Measurements from ENCODE around the gene TNNC1.

TNNC1 gene

GRCh38 chr3:52441772-52442332, 12.0 kb downstream of the TNNC1 start:
- no peak for DNase-seq

- no peak for DNase-seq
These were observed 12.6 kb downstream of the TNNC1 start for GRCh38 chr3:52441091-52441771.

GRCh38 chr3:52440671-52441070, 13.2 kb downstream of the TNNC1 start:
- no peak for DNase-seq

- DNase-seq = no peak
These were observed 13.6 kb downstream of the TNNC1 start for GRCh38 chr3:52440249-52440551.

GRCh38 chr3:52439426-52440248, 14.2 kb downstream of the TNNC1 start:
- DNase-seq = no peak

GRCh38 chr3:52438579-52439425, 15.0 kb downstream of the TNNC1 start:
- no peak for DNase-seq

- DNase-seq = no peak
These were observed 15.8 kb downstream of the TNNC1 start for GRCh38 chr3:52438104-52438376.

- DNase-seq = no peak
These were observed 16.3 kb downstream of the TNNC1 start for GRCh38 chr3:52437326-52438103.

- DNase-seq = peak; percentile 23
These were observed 17.2 kb downstream of the TNNC1 start for GRCh38 chr3:52436500-52437149.

- no peak for DNase-seq
These were observed 18.4 kb downstream of the TNNC1 start for GRCh38 chr3:52435246-52436101.

GRCh38 chr3:52434491-52435115, 19.2 kb downstream of the TNNC1 start:
- DNase-seq = no peak

- DNase-seq = no peak
These were observed 19.8 kb downstream of the TNNC1 start for GRCh38 chr3:52433996-52434479.

- no peak for DNase-seq
These were observed 20.4 kb downstream of the TNNC1 start for GRCh38 chr3:52433328-52433995.

GRCh38 chr3:52432691-52433141, 21.1 kb downstream of the TNNC1 start:
- peak; percentile 63 for DNase-seq

GRCh38 chr3:52432225-52432624, 21.6 kb downstream of the TNNC1 start:
- DNase-seq = no peak

- DNase-seq = no peak
These were observed 22.2 kb downstream of the TNNC1 start for GRCh38 chr3:52431459-52432223.

GRCh38 chr3:52430416-52430810, 23.4 kb downstream of the TNNC1 start:
- no peak for DNase-seq

- DNase-seq = no peak
These were observed 23.9 kb downstream of the TNNC1 start for GRCh38 chr3:52429779-52430415.

- DNase-seq = no peak
These were observed 24.8 kb downstream of the TNNC1 start for GRCh38 chr3:52429031-52429430.
